HG03432 (cell line): ENCODE data around the gene PHYKPL.

Source experiments
- ATAC-seq: cut with Tn5 transposase; IDR thresholded peaks from one replicate; pipeline ENCODE4 v1.9.1; 2021; ENCODE audit warnings: mild to moderate bottlenecking, moderate library complexity; ENCODE audit not compliant: unreplicated experiment

PHYKPL gene

GRCh38 chr5:178224403-178224802 lies 8.2 kb downstream of the PHYKPL start:
- no peak for ATAC-seq

GRCh38 chr5:178223828-178224335 lies 8.7 kb downstream of the PHYKPL start:
- ATAC-seq = no peak

DNA sequence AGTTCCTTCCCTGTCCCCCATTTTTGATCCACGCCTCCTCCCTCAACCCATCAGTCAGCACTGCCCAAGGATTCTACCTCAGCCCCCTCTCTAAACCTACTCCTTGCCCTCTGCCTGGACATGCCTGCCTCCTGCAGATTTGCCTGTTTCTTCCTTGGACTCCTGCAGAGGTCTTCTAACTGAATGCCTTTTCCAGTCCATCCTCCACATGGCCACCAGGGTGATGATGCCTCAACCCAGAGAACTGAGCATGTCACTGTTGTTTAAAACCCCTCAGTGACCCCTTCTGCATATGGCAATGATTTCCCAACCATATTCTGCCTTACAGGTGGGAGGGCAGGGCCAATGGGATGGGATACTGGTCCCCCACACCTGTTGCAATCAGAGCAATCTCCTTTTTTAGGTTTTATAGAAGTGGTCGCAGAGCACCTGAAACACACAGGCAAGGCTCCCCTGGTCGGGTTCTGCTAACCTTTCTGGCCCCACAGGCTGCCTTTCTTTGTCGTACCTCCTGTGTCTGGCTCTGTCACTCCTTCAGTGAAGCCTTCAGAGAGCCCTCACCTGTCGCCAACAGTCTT lies 9.3 kb downstream of the PHYKPL start:
- no peak for ATAC-seq

DNA sequence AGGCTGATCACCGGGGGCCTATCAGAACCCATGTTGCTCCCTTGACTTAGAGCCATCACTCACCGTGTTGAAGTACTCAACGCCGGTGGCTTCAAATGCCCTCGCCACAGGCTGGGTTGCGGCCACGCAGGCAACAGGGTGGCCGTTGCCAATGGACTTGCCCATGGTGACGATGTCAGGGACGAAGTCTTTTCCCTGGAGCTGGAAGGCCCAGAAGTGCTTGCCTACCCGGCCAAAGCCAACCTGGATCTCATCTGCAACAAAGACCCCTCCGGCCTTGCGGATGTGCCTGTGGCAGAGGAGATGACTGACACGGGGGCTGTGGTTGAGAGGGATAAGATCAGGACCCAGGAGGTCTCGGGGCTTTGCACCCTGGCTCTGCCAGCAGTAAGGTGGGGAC lies 10.3 kb downstream of the PHYKPL start:
- ATAC-seq = no peak

DNA sequence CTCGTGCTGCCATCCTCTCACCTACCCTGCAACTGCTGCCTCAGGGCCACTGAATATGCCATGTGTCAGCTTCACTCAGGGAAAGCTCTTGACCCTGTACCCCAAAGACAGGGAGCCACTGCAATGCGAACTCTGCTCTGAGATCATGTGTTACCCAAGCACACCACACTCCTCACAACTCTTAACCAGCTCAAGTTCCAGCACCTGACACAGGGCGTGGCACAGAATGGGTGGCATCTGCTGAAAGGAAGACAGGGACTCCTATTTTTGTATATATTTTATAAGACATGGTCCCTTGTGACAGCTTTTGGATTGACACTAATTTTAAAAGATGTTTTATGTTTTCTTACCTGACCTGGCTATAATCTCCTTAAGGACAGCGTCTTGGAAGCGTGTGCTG lies 10.7 kb downstream of the PHYKPL start:
- no peak for ATAC-seq

DNA sequence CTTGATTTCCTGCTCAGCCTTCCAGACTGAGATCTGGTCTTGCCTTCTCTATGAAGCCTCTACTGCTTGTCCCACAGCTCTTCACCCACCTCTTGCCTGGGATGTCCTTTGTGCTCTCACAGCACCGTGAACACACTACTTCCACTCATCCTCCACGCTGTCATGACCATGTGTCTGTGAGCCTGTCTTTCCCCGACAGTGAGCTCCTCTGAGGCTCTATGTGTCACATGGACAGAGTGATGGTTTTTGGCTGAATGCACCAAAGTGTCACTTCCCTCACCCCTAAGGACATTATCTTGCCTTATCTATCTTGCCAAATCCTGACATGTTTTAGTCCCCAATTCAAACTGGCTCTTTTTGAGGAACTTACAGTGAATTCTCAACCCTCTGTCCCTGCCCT lies 11.3 kb downstream of the PHYKPL start:
- no peak for ATAC-seq

- no peak for ATAC-seq
These were observed 13.8 kb downstream of the PHYKPL start for GRCh38 chr5:178218827-178219226.

- ATAC-seq = no peak
These were observed 14.3 kb downstream of the PHYKPL start for GRCh38 chr5:178218237-178218776.

DNA sequence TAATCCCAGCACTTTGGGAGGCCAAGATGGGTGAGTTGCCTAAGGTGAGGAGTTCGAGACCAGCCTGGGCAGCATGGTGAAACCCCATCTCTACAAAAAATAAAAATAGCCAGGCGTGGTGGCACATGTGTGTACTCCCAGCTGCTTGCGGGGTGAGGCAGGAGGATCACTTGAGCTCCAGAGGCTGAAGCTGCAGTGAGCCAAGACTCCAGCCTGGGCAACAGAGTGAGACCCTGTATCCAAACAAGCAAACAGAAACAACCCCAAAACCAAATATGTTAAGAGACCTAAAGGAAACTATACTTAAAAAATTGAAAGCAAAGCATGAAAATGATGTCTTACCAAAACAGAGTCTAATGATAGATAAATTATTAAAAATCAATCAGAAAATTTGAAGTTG lies 15.8 kb downstream of the PHYKPL start:
- no peak for ATAC-seq

DNA sequence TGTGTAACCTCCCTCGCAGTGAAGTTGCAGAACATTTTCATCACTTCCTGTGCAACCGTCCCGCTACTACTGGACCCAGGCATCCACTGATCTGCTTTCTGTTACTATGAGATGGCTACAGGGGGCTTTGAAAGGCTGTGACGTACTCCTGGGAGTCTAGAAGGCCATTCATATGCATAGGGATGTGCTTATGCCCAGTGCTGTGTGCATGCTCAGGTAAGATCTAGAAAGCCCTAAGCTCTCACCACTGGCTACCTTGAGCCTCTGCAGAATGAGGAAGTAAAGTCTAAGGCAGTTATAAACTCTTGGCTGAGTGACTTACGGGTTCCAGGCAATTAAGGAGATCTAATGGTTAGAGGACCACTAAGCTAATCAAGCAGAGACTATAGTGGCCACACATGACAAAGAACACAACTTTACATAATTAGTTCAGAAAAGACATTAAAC lies 16.5 kb downstream of the PHYKPL start:
- no peak for ATAC-seq

- no peak for ATAC-seq
These were observed 17.2 kb downstream of the PHYKPL start for GRCh38 chr5:178215280-178216002.

- ATAC-seq = no peak
These were observed 18.3 kb downstream of the PHYKPL start for GRCh38 chr5:178214160-178214803.

- no peak for ATAC-seq
These were observed 18.9 kb downstream of the PHYKPL start for GRCh38 chr5:178213748-178214151.

- no peak for ATAC-seq
These were observed 19.6 kb downstream of the PHYKPL start for GRCh38 chr5:178213003-178213461.

- no peak for ATAC-seq
These were observed 20.2 kb downstream of the PHYKPL start for GRCh38 chr5:178212241-178213002.

DNA sequence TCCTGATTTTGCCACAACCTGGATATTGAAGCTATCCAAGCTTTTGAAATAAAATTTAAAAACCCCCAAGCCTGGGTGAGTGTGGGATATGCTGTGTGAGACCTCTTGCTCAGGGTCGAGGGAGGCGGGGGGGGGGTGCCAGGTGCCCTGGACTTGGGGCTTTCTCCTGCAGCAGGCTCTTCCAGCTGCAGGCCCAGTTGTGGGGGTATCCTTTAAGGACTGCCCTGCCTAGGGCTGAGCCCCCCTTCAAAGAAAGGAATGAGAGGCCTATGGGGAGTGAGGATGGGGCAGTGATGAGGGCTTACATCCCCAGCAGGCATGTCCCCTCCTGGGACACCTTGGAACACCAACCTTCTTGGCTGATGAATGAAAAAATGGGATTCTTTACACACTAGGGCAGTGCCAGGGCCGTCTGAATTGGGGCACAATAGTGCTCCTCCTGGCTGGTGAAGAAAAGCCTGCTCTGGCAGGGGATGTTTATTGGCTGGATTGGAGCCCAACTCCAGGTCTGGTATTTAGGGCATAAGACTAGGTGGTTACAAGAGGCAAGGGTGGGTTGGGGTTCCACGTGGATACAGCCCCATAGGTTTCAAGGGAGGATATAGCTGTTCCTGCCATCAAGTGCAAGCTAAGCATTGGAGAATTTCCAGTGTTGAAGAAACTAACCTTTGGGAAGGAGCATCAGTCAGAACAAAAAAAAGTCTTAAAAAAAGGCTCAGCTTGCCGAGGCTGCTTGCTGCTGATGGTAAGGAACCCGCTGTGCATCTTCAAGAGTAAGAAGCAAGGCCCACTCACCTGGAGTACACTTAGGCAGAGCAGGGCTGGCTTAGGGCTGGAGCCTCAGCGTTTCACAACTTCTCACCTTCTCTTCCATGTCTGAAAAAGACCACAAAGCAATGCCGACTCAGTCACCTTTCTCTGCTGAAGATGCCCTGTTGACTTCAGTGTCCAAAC lies 21.2 kb downstream of the PHYKPL start:
- no peak for ATAC-seq

GRCh38 chr5:178210686-178211085 lies 21.9 kb downstream of the PHYKPL start:
- no peak for ATAC-seq

DNA sequence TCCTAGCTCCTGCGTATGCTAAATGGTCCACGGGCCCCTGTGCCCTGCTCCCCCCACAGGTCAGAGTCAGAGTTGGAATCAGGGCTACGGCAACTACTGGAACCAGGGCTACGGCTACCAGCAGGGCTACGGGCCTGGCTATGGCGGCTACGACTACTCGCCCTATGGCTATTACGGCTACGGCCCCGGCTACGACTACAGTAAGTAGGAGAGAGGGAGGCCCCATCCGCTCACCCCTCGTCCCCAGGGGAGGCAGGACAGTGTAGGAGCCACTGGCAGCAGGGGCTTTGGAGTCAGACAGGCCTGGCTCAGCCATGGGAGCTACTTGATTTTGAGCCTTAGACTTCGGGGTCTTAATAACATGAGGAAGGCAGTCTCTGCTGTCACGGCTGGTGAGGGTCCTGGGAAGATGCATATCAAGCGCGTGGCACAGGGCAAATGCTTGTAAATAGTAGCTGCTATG lies 22.5 kb downstream of the PHYKPL start:
- ATAC-seq = no peak

- no peak for ATAC-seq
These were observed 23.1 kb downstream of the PHYKPL start for GRCh38 chr5:178209334-178210072.
